ENCODE measurements around the gene CYP2A6. TPM values are rescaled to one million over a fixed set of nuclear protein-coding genes. Genes with fewer than 3 reads are reported as not detected.
"Not testable (repeated sequence)": the region's sequence is repeated elsewhere in the genome, so short reads cannot be mapped to it uniquely, and the experiment has no call there.

The CYP2A6 gene
- total RNA-seq, 1 experiment from 2014 or later: not detected

- Mint-ChIP-seq H3K4me1 (ENCODE audit: low read depth, unreplicated experiment) (peaks cover 11% of the 10 kb centered on the region), H3K27me3 (ENCODE audit: unreplicated experiment) (no peaks in the 10 kb centered on the region), H3K4me3 (ENCODE audit: low read depth, unreplicated experiment) (no peak overlapping the region), H3K9me3 (ENCODE audit: low read depth, unreplicated experiment) (no peaks in the 10 kb centered on the region), H3K36me3 (ENCODE audit: insufficient read depth, unreplicated experiment) (no peaks in the 10 kb centered on the region), H3K27ac (ENCODE audit: unreplicated experiment) (no peak overlapping the region)
- no peak for DNase-seq
- CTCF ChIA-PET: no interaction called here
- no peak for TF ChIP-seq CTCF (IDR thresholded peaks at IDR 0.05; ENCODE audit: unreplicated experiment)
- intact Hi-C loops (cut with micrococcal nuclease; ENCODE audit: unreplicated experiment): no loop called here
- BruUV-seq (replicated peaks): no TSS peak
Measured at GRCh38 chr19:40858109-40858508, 7.9 kb upstream of the CYP2A6 start.

DNA sequence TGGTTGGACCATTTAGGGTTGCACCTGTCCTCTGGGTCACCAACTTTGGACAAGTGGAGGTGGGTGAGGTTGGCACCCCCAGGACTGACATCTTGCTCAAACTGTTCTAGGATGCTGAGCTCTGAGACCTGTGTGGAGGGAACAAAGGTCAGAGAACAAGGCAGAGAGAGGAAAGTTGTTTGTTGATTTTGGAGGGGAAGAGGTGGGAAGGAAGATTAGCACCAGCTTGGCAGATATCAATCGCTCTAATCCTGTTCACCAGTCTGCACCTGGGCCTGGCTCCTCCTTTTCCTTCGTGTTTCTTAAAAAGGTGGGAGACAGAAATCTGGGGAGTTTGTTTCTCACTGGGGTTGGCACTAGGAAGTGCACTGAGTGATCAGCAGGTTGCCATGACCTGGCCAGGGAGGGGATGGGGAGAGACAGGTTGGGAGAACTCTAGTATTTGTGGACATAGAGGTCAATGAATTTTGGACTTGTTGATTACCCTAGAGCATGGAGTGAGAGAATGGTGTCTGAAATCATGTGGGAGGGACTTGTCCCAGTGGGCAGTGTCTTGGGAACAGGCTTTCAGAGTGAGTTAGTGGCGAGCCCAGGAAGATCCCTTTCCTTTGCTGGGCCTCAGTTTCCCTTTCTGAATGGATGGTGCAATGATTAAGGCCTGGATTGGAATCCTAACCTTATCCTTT lies 2.4 kb upstream of the CYP2A6 start:
- not testable (repeated sequence) for BruUV-seq (replicated peaks); H3K9me3 Mint-ChIP-seq (ENCODE audit: low read depth, unreplicated experiment); H3K4me3 Mint-ChIP-seq (ENCODE audit: low read depth, unreplicated experiment)

GRCh38 chr19:40846722-40847121 lies 3.5 kb downstream of the CYP2A6 start:
- H3K27ac Mint-ChIP-seq (ENCODE audit: unreplicated experiment); DNase-seq; CTCF ChIA-PET; BruUV-seq (replicated peaks); intact Hi-C loops (cut with micrococcal nuclease; ENCODE audit: unreplicated experiment); H3K36me3 Mint-ChIP-seq (ENCODE audit: insufficient read depth, unreplicated experiment); H3K4me1 Mint-ChIP-seq (ENCODE audit: low read depth, unreplicated experiment); H3K9me3 Mint-ChIP-seq (ENCODE audit: low read depth, unreplicated experiment); H3K4me3 Mint-ChIP-seq (ENCODE audit: low read depth, unreplicated experiment): not testable (repeated sequence)
- H3K27me3 Mint-ChIP-seq (ENCODE audit: unreplicated experiment): peaks cover 78% of the 10 kb centered on the region

More for the DNA sequence above, 2.4 kb upstream of the CYP2A6 start:
- intact Hi-C loops (cut with micrococcal nuclease; ENCODE audit: unreplicated experiment); H3K27ac Mint-ChIP-seq (ENCODE audit: unreplicated experiment); H3K4me1 Mint-ChIP-seq (ENCODE audit: low read depth, unreplicated experiment); CTCF ChIA-PET; H3K36me3 Mint-ChIP-seq (ENCODE audit: insufficient read depth, unreplicated experiment); DNase-seq: not testable (repeated sequence)
- H3K27me3 Mint-ChIP-seq (ENCODE audit: unreplicated experiment): peaks cover 45% of the 10 kb centered on the region

DNA sequence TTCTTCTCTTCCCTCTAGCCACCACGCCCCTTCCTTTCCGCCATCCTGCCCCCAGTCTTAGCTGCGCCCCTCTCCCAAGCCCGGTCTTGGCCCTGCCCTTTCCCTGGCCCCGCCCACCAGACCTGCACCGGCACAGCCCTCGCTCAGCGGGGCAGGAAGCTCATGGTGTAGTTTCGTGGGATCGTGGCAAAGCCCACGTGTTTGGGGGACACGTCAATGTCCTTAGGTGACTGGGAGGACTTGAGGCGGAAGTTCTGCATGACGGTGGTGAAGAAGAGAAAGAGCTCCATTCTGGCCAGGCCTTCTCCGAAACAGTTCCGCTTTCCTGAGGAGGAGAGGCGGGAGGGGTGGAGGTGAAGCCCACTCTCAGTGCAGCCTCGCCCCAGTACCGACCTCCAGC lies 6.6 kb downstream of the CYP2A6 start:
- H3K4me3 Mint-ChIP-seq (ENCODE audit: low read depth, unreplicated experiment); BruUV-seq (replicated peaks); H3K9me3 Mint-ChIP-seq (ENCODE audit: low read depth, unreplicated experiment); intact Hi-C loops (cut with micrococcal nuclease; ENCODE audit: unreplicated experiment); H3K27ac Mint-ChIP-seq (ENCODE audit: unreplicated experiment); H3K4me1 Mint-ChIP-seq (ENCODE audit: low read depth, unreplicated experiment); CTCF ChIA-PET; DNase-seq: not testable (repeated sequence)
- Mint-ChIP-seq H3K27me3 (ENCODE audit: unreplicated experiment) (peaks cover 47% of the 10 kb centered on the region), H3K36me3 (ENCODE audit: insufficient read depth, unreplicated experiment) (peaks cover 11% of the 10 kb centered on the region)

DNA sequence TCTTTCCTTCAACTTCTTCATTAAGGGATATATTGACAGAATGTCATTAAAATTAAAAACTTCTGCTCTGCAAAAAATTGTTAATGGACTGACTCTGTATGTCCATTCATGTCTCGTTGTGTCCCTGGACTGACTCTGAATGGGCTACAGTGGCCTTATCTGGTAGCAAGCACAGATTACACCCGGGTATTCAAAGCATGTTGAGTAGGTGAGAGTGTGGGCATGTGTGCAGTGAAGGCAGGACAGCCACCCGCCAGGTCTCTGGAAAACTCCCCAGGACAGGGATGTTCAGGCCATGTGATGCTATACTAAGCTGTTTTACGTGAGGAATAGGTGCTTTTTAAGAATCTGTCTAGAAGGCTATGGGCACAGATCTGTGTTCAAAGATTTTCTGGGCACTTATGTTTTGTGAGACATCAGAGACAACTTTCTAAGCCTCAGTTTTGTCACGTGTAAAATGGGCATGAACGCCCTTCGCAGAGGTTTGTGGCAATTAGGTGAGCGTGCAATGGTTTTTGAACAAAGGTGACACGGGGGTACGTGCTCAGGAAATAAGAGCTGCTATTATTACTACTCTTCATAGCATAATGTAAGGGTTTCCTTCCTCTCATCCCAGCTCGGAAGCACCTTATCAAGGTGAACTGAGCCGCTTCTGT lies 7.1 kb downstream of the CYP2A6 start:
- CTCF ChIA-PET; H3K27ac Mint-ChIP-seq (ENCODE audit: unreplicated experiment); H3K4me3 Mint-ChIP-seq (ENCODE audit: low read depth, unreplicated experiment); intact Hi-C loops (cut with micrococcal nuclease; ENCODE audit: unreplicated experiment); H3K36me3 Mint-ChIP-seq (ENCODE audit: insufficient read depth, unreplicated experiment); H3K4me1 Mint-ChIP-seq (ENCODE audit: low read depth, unreplicated experiment); BruUV-seq (replicated peaks); H3K9me3 Mint-ChIP-seq (ENCODE audit: low read depth, unreplicated experiment); DNase-seq: not testable (repeated sequence)
- peaks cover 42% of the 10 kb centered on the region for H3K27me3 Mint-ChIP-seq (ENCODE audit: unreplicated experiment)

GRCh38 chr19:40842012-40842411 lies 8.2 kb downstream of the CYP2A6 start:
- DNase-seq; BruUV-seq (replicated peaks); intact Hi-C loops (cut with micrococcal nuclease; ENCODE audit: unreplicated experiment); H3K4me1 Mint-ChIP-seq (ENCODE audit: low read depth, unreplicated experiment); H3K4me3 Mint-ChIP-seq (ENCODE audit: low read depth, unreplicated experiment); H3K27ac Mint-ChIP-seq (ENCODE audit: unreplicated experiment); H3K36me3 Mint-ChIP-seq (ENCODE audit: insufficient read depth, unreplicated experiment); H3K9me3 Mint-ChIP-seq (ENCODE audit: low read depth, unreplicated experiment); CTCF ChIA-PET: not testable (repeated sequence)
- peaks cover 31% of the 10 kb centered on the region for H3K27me3 Mint-ChIP-seq (ENCODE audit: unreplicated experiment)

GRCh38 chr19:40838477-40838876 lies 11.8 kb downstream of the CYP2A6 start:
- H3K27me3 Mint-ChIP-seq (ENCODE audit: unreplicated experiment); H3K4me3 Mint-ChIP-seq (ENCODE audit: low read depth, unreplicated experiment); H3K4me1 Mint-ChIP-seq (ENCODE audit: low read depth, unreplicated experiment); CTCF ChIA-PET; H3K36me3 Mint-ChIP-seq (ENCODE audit: insufficient read depth, unreplicated experiment); H3K9me3 Mint-ChIP-seq (ENCODE audit: low read depth, unreplicated experiment); intact Hi-C loops (cut with micrococcal nuclease; ENCODE audit: unreplicated experiment); DNase-seq; BruUV-seq (replicated peaks): not testable (repeated sequence)
- peak overlapping the region; percentile 5 for H3K27ac Mint-ChIP-seq (ENCODE audit: unreplicated experiment)

All from Calu3 (cell line).